OCI-LY3 (cell line): ENCODE measurements around the gene CPEB1.

Experiments
- H2AFZ ChIP-seq: fragments of 200-600, 300-600 bp; shearing (Covaris generic); 2 replicates; pipeline ENCODE4 v1.6.0; 2014; ENCODE audit warnings: antibody characterized with exemption, low read depth, low read length
- H3K27ac ChIP-seq: fragments of 200-600, 300-600 bp; sonication (generic); 2 replicates; pipeline ENCODE4 v1.5.1; 2014; ENCODE audit warnings: mild to moderate bottlenecking, low read length, moderate library complexity, mixed read lengths
- H3K27me3 ChIP-seq: fragments of 200-600, 300-600 bp; sonication (generic); 2 replicates; pipeline ENCODE4 v1.6.1; 2014; ENCODE audit warnings: low read depth, low read length, mixed read lengths
- H3K36me3 ChIP-seq: fragments of 200-600, 300-600 bp; sonication (generic); replicated peaks from 2 replicates; pipeline ENCODE3; 2014; ENCODE audit warnings: low read depth, low read length, mixed read lengths
- H3K4me1 ChIP-seq: fragments of 300-600, 200-600 bp; sonication (generic); 2 replicates; pipeline ENCODE4 v1.6.1; 2014; ENCODE audit warnings: low read length, mixed read lengths
- H3K4me2 ChIP-seq: fragments of 200-600, 300-600 bp; sonication (generic); 2 replicates; pipeline ENCODE4 v1.6.1; 2014; ENCODE audit warnings: low read length, mixed read lengths
- H3K4me3 ChIP-seq: fragments of 300-600, 200-600 bp; sonication (generic); 2 replicates; pipeline ENCODE4 v1.5.1; 2014; ENCODE audit warnings: antibody characterized with exemption, mild to moderate bottlenecking, low read length, moderate library complexity
- H3K79me2 ChIP-seq: fragments of 300-600, 200-600 bp; shearing (Covaris generic); 2 replicates; pipeline ENCODE4 v1.6.1; 2014; ENCODE audit warnings: mild to moderate bottlenecking, low read length, mixed read lengths
- H3K9ac ChIP-seq: fragments of 300-600, 200-600 bp; shearing (Covaris generic); 2 replicates; pipeline ENCODE4 v1.6.0; 2014; ENCODE audit warnings: mild to moderate bottlenecking, low read length, moderate library complexity
- H3K9me3 ChIP-seq: fragments of 200-600, 300-600 bp; shearing (Covaris generic); 2 replicates; pipeline ENCODE4 v1.6.1; 2014; ENCODE audit warnings: low read length, mixed read lengths; ENCODE audit not compliant: insufficient read depth
- H4K20me1 ChIP-seq: fragments of 200-600, 300-600 bp; sonication (generic); 2 replicates; pipeline ENCODE4 v1.6.1; 2016; ENCODE audit warnings: low read length, mixed read lengths; ENCODE audit not compliant: insufficient read depth
- EZH2phosphoT487 ChIP-seq: fragments of 200-600 bp; shearing (Covaris generic); IDR thresholded peaks from 2 replicates; pipeline ENCODE4 v1.6.1; 2018; ENCODE audit warnings: antibody characterized with exemption, mixed run types, low read depth
- TF ChIP-seq, protein P1 (sequence below): fragments of 200-600, 300-600 bp; sonication (generic); IDR thresholded peaks from 2 replicates; pipeline ENCODE4 v1.5.1; 2014; ENCODE audit warnings: antibody characterized with exemption, low read length, low read depth

CPEB1 gene

GRCh38 chr15:82664021-82664420 is 16.9 kb upstream of the CPEB1 start:
- no peaks in the 10 kb centered on the region for H3K4me1 ChIP-seq
- no peak overlapping the region for H3K4me2 ChIP-seq
- TF ChIP-seq, protein P1, sequence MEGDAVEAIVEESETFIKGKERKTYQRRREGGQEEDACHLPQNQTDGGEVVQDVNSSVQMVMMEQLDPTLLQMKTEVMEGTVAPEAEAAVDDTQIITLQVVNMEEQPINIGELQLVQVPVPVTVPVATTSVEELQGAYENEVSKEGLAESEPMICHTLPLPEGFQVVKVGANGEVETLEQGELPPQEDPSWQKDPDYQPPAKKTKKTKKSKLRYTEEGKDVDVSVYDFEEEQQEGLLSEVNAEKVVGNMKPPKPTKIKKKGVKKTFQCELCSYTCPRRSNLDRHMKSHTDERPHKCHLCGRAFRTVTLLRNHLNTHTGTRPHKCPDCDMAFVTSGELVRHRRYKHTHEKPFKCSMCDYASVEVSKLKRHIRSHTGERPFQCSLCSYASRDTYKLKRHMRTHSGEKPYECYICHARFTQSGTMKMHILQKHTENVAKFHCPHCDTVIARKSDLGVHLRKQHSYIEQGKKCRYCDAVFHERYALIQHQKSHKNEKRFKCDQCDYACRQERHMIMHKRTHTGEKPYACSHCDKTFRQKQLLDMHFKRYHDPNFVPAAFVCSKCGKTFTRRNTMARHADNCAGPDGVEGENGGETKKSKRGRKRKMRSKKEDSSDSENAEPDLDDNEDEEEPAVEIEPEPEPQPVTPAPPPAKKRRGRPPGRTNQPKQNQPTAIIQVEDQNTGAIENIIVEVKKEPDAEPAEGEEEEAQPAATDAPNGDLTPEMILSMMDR: no peak
- TF ChIP-seq EZH2phosphoT487: no peak
- peaks cover 21% of the 10 kb centered on the region for H3K27me3 ChIP-seq
- H3K36me3 ChIP-seq: no peaks in the 10 kb centered on the region
- no peaks in the 10 kb centered on the region for H3K9me3 ChIP-seq
- H3K27ac ChIP-seq: no peak overlapping the region
- H3K79me2 ChIP-seq: no peaks in the 10 kb centered on the region
- H4K20me1 ChIP-seq: peaks cover 28% of the 10 kb centered on the region
- H3K9ac ChIP-seq: no peak overlapping the region
- no peak overlapping the region for H3K4me3 ChIP-seq
- no peak overlapping the region for H2AFZ ChIP-seq

DNA sequence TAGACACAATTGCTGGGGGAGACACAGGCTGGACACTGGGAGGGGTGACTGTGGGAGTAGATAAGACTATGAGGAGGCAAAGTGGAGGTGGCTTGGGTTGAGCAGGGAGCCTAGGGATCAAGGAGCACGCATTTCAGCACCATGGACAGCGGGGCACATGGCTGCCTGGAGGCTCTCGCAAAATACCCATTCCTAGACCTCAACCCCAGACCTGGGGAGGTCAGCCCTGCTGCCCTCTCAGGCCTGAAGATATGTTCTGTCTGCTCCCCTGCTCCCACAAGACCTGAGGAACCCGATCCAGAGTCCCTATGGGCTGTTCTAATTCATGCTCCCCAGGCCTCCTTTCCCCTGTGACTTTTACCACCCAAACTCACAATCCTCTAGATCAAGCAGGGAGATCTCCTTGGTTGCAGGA is 16.0 kb upstream of the CPEB1 start:
- Histone ChIP-seq H3K9ac (no peak overlapping the region), H3K79me2 (no peaks in the 10 kb centered on the region), H3K27me3 (peaks cover 21% of the 10 kb centered on the region), H3K27ac (no peak overlapping the region), H3K4me3 (no peak overlapping the region), H3K36me3 (no peaks in the 10 kb centered on the region), H3K4me2 (no peak overlapping the region), H3K4me1 (no peaks in the 10 kb centered on the region), H2AFZ (no peak overlapping the region), H3K9me3 (no peaks in the 10 kb centered on the region), H4K20me1 (peaks cover 28% of the 10 kb centered on the region)
- TF ChIP-seq, protein P1: no peak

DNA sequence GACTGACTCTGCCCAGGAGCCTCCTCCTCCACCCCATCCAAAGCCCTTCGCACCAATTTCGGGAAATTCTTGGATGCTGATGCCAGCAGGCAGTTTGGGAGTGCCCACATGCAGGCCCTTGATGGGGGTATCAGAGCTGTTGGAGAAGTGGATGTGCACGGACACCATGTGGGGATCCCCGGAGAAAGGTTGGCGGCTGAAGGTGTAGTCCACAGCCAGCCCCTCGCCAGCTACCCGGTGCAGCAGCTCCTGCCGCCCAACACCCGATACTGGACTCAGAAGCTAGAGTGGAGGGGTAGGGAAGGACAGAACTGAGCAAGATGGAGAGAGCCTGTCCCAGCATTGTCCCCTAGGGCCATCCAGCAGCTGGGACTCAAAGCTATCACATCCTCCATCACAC is 15.5 kb upstream of the CPEB1 start:
- Histone ChIP-seq H3K36me3 (no peaks in the 10 kb centered on the region), H4K20me1 (peaks cover 28% of the 10 kb centered on the region), H2AFZ (no peak overlapping the region), H3K4me2 (no peak overlapping the region), H3K4me1 (no peaks in the 10 kb centered on the region), H3K27me3 (peaks cover 22% of the 10 kb centered on the region), H3K9ac (no peak overlapping the region), H3K4me3 (no peak overlapping the region), H3K27ac (no peak overlapping the region), H3K9me3 (no peaks in the 10 kb centered on the region), H3K79me2 (no peaks in the 10 kb centered on the region)
- TF ChIP-seq EZH2phosphoT487: no peak
- TF ChIP-seq, protein P1: no peak

- no peak overlapping the region for H2AFZ ChIP-seq
- H3K9me3 ChIP-seq: no peaks in the 10 kb centered on the region
- no peak overlapping the region for H3K4me3 ChIP-seq
- TF ChIP-seq, protein P1: no peak
- TF ChIP-seq EZH2phosphoT487: no peak
- no peaks in the 10 kb centered on the region for H3K79me2 ChIP-seq
- no peaks in the 10 kb centered on the region for H3K4me1 ChIP-seq
- H3K27ac ChIP-seq: no peak overlapping the region
- H3K27me3 ChIP-seq: peaks cover 28% of the 10 kb centered on the region
- no peak overlapping the region for H3K4me2 ChIP-seq
- H4K20me1 ChIP-seq: peaks cover 28% of the 10 kb centered on the region
- no peaks in the 10 kb centered on the region for H3K36me3 ChIP-seq
- H3K9ac ChIP-seq: no peak overlapping the region
Observed at GRCh38 chr15:82660378-82660777, 13.2 kb upstream of the CPEB1 start.
